Measurements from ENCODE around the gene EPHB2.

The EPHB2 gene

DNA sequence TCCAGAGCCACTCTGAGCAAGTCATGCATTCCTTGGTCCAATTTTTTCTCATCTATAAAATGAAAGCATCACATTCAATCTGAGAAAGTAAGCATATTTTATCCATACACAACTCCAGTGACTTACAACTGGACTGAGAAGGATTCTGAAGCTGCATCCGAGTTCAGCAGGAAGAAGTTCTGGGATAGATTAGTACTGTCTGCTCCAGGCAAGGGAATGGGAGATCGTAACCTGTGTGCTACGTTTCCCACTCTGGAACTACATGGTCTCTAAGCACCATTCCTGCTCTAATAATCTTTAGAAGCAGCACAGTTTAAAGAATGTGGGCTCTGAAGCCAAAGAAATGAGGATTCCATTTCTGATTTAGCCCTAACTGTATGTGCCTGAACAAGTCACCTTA lies 182.7 kb downstream of the EPHB2 start:
- H3K27ac ChIP-seq (ENCODE audit: insufficient read depth in 1 of 2, low read depth in 1 of 2, low read length in 2 of 2, poor library complexity in 1 of 2, severe bottlenecking in 2 of 2): no peak overlapping the region
- ChIA-PET CTCF (no interaction called here), POLR2A (no interaction called here)
- H3K36me3 ChIP-seq (ENCODE audit: control insufficient read depth in 4 of 4, insufficient read depth in 4 of 4, low read length in 3 of 4): no peaks in the 10 kb centered on the region
- 50% methylated on average over 2 of the region's 3 CpGs for WGBS (ENCODE audit: insufficient coverage)
- H3K9me3 ChIP-seq (ENCODE audit: control extremely low read depth in 1 of 5, control insufficient read depth in 4 of 5, insufficient read depth in 2 of 5, low read depth in 1 of 5, low read length in 4 of 5): no peaks in the 10 kb centered on the region
- H3K4me1 ChIP-seq (ENCODE audit: control extremely low read depth in 1 of 4, control insufficient read depth in 4 of 4, insufficient read depth in 4 of 4, low read length in 3 of 4): no peaks in the 10 kb centered on the region
- no peak for DNase-seq
- H3K4me3 ChIP-seq (ENCODE audit: control insufficient read depth in 1 of 7, extremely low read depth in 1 of 7, insufficient read depth in 4 of 7, low read depth in 2 of 7, low read length in 6 of 7): no peak overlapping the region
- H3K27me3 ChIP-seq (replicated peaks in 2 of 5; ENCODE audit: control insufficient read depth in 4 of 5, insufficient read depth in 5 of 5, low read length in 4 of 5): peaks cover 0 to 10% (median 0%) of the 10 kb centered on the region in 5 experiments

- ChIA-PET POLR2A (no interaction called here), CTCF (no interaction called here)
- Histone ChIP-seq H3K36me3 (ENCODE audit: control insufficient read depth in 4 of 4, insufficient read depth in 4 of 4, low read length in 3 of 4) (no peaks in the 10 kb centered on the region), H3K9me3 (ENCODE audit: control extremely low read depth in 1 of 5, control insufficient read depth in 4 of 5, insufficient read depth in 2 of 5, low read depth in 1 of 5, low read length in 4 of 5) (no peaks in the 10 kb centered on the region), H3K27ac (ENCODE audit: insufficient read depth in 1 of 2, low read depth in 1 of 2, low read length in 2 of 2, poor library complexity in 1 of 2, severe bottlenecking in 2 of 2) (no peak overlapping the region), H3K4me1 (ENCODE audit: control extremely low read depth in 1 of 4, control insufficient read depth in 4 of 4, insufficient read depth in 4 of 4, low read length in 3 of 4) (no peaks in the 10 kb centered on the region), H3K4me3 (ENCODE audit: control insufficient read depth in 1 of 7, extremely low read depth in 1 of 7, insufficient read depth in 4 of 7, low read depth in 2 of 7, low read length in 6 of 7) (no peak overlapping the region), H3K27me3 (replicated peaks in 2 of 5; ENCODE audit: control insufficient read depth in 4 of 5, insufficient read depth in 5 of 5, low read length in 4 of 5) (peaks cover 0 to 9% (median 1%) of the 10 kb centered on the region in 5 experiments)
- WGBS (ENCODE audit: insufficient coverage): 89% methylated on average over 6 of the region's 9 CpGs
- DNase-seq: no peak
These were observed 184.7 kb downstream of the EPHB2 start for GRCh38 chr1:22895357-22895756.

- no peak overlapping the region for H3K4me3 ChIP-seq (ENCODE audit: control insufficient read depth in 1 of 7, extremely low read depth in 1 of 7, insufficient read depth in 4 of 7, low read depth in 2 of 7, low read length in 6 of 7)
- H3K27ac ChIP-seq (ENCODE audit: insufficient read depth in 1 of 2, low read depth in 1 of 2, low read length in 2 of 2, poor library complexity in 1 of 2, severe bottlenecking in 2 of 2): no peak overlapping the region
- ChIA-PET POLR2A (no interaction called here), CTCF (interaction anchor here (1.2 kb wide), 1 partner anchor 8 kb away, joined by 3 read pairs; no protein-coding TSS in a partner anchor)
- WGBS (ENCODE audit: insufficient coverage): 97% methylated on average over 7 of the region's 7 CpGs
- H3K4me1 ChIP-seq (ENCODE audit: control extremely low read depth in 1 of 4, control insufficient read depth in 4 of 4, insufficient read depth in 4 of 4, low read length in 3 of 4): no peaks in the 10 kb centered on the region
- peaks cover 0 to 11% (median 3%) of the 10 kb centered on the region in 5 experiments for H3K27me3 ChIP-seq (replicated peaks in 2 of 5; ENCODE audit: control insufficient read depth in 4 of 5, insufficient read depth in 5 of 5, low read length in 4 of 5)
- no peaks in the 10 kb centered on the region for H3K36me3 ChIP-seq (ENCODE audit: control insufficient read depth in 4 of 4, insufficient read depth in 4 of 4, low read length in 3 of 4)
- H3K9me3 ChIP-seq (ENCODE audit: control extremely low read depth in 1 of 5, control insufficient read depth in 4 of 5, insufficient read depth in 2 of 5, low read depth in 1 of 5, low read length in 4 of 5): no peaks in the 10 kb centered on the region
- DNase-seq: no peak
These were observed 185.5 kb downstream of the EPHB2 start for GRCh38 chr1:22896184-22896583.

DNA sequence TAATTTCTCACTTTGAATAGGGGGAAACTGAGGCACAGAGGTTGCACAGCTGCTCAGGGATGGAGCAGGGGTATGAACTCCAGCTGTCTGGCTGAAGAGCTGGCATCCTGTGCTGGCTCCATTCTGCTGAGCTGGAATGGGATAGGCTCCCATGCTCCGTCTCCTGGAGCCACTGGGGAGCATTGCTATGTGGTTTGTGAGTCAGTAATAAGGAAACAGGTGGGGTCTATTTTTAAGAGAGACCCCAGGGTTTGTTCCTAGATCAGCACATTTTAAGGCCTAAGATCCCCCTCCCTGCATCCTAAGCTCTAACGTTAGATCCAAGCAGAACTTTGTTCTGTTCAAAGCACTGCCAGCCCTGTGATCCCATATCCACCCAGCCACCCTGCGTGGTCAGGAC lies 189.8 kb downstream of the EPHB2 start:
- H3K4me1 ChIP-seq (ENCODE audit: control extremely low read depth in 1 of 4, control insufficient read depth in 4 of 4, insufficient read depth in 4 of 4, low read length in 3 of 4): no peaks in the 10 kb centered on the region
- no peak for DNase-seq
- H3K27me3 ChIP-seq (replicated peaks in 2 of 5; ENCODE audit: control insufficient read depth in 4 of 5, insufficient read depth in 5 of 5, low read length in 4 of 5): peaks cover 0 to 19% (median 8%) of the 10 kb centered on the region in 5 experiments
- ChIA-PET POLR2A (no interaction called here), CTCF (interaction anchor here (0.8 to 1.5 kb wide), 3 partner anchors 12 to 484 kb away, joined by 3 to 5 read pairs (median 3); no protein-coding TSS in a partner anchor)
- no peak overlapping the region for H3K27ac ChIP-seq (ENCODE audit: insufficient read depth in 1 of 2, low read depth in 1 of 2, low read length in 2 of 2, poor library complexity in 1 of 2, severe bottlenecking in 2 of 2)
- H3K4me3 ChIP-seq (ENCODE audit: control insufficient read depth in 1 of 7, extremely low read depth in 1 of 7, insufficient read depth in 4 of 7, low read depth in 2 of 7, low read length in 6 of 7): no peak overlapping the region
- no peaks in the 10 kb centered on the region for H3K36me3 ChIP-seq (ENCODE audit: control insufficient read depth in 4 of 4, insufficient read depth in 4 of 4, low read length in 3 of 4)
- WGBS (ENCODE audit: insufficient coverage): 74% methylated on average over 3 of the region's 3 CpGs
- no peaks in the 10 kb centered on the region for H3K9me3 ChIP-seq (ENCODE audit: control extremely low read depth in 1 of 5, control insufficient read depth in 4 of 5, insufficient read depth in 2 of 5, low read depth in 1 of 5, low read length in 4 of 5)

- no peak for DNase-seq
- ChIA-PET POLR2A (no interaction called here), CTCF (no interaction called here)
- Histone ChIP-seq H3K4me3 (ENCODE audit: control insufficient read depth in 1 of 7, extremely low read depth in 1 of 7, insufficient read depth in 4 of 7, low read depth in 2 of 7, low read length in 6 of 7) (no peak overlapping the region), H3K27me3 (replicated peaks in 2 of 5; ENCODE audit: control insufficient read depth in 4 of 5, insufficient read depth in 5 of 5, low read length in 4 of 5) (peaks cover 0 to 19% (median 6%) of the 10 kb centered on the region in 5 experiments), H3K36me3 (ENCODE audit: control insufficient read depth in 4 of 4, insufficient read depth in 4 of 4, low read length in 3 of 4) (no peaks in the 10 kb centered on the region), H3K4me1 (ENCODE audit: control extremely low read depth in 1 of 4, control insufficient read depth in 4 of 4, insufficient read depth in 4 of 4, low read length in 3 of 4) (no peaks in the 10 kb centered on the region), H3K9me3 (ENCODE audit: control extremely low read depth in 1 of 5, control insufficient read depth in 4 of 5, insufficient read depth in 2 of 5, low read depth in 1 of 5, low read length in 4 of 5) (no peaks in the 10 kb centered on the region), H3K27ac (ENCODE audit: insufficient read depth in 1 of 2, low read depth in 1 of 2, low read length in 2 of 2, poor library complexity in 1 of 2, severe bottlenecking in 2 of 2) (no peak overlapping the region)
- 95% methylated on average over 2 of the region's 3 CpGs for WGBS (ENCODE audit: insufficient coverage)
These were observed 192.5 kb downstream of the EPHB2 start for GRCh38 chr1:22903113-22903512.

DNA sequence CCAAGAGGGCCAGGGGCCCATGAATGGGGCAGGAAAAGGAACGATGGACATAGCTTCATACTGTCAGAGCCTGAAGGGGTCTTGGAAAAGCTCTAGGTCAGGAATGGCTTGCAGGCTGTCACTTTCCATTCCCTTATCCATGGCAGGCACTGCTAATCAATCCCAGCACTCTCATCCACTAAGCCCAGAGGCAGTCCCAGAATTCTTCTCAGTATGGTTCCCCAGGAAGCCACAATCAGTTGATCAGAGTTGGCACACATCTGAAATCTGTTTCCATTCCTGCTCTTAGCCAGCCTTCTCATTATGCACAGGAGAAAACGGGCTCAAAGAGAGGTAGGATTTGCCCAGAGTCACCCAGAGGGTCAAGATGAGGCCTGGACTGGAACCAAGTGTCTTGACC lies 196.3 kb downstream of the EPHB2 start:
- no peaks in the 10 kb centered on the region for H3K36me3 ChIP-seq (ENCODE audit: control insufficient read depth in 4 of 4, insufficient read depth in 4 of 4, low read length in 3 of 4)
- ChIA-PET CTCF (no interaction called here), POLR2A (no interaction called here)
- no peak for DNase-seq
- H3K4me3 ChIP-seq (ENCODE audit: control insufficient read depth in 1 of 7, extremely low read depth in 1 of 7, insufficient read depth in 4 of 7, low read depth in 2 of 7, low read length in 6 of 7): no peak overlapping the region
- no peaks in the 10 kb centered on the region for H3K9me3 ChIP-seq (ENCODE audit: control extremely low read depth in 1 of 5, control insufficient read depth in 4 of 5, insufficient read depth in 2 of 5, low read depth in 1 of 5, low read length in 4 of 5)
- peaks cover 0 to 11% (median 2%) of the 10 kb centered on the region in 5 experiments for H3K27me3 ChIP-seq (replicated peaks in 2 of 5; ENCODE audit: control insufficient read depth in 4 of 5, insufficient read depth in 5 of 5, low read length in 4 of 5)
- WGBS (ENCODE audit: insufficient coverage): 83% methylated on average over 1 of the region's 2 CpGs
- H3K4me1 ChIP-seq (ENCODE audit: control extremely low read depth in 1 of 4, control insufficient read depth in 4 of 4, insufficient read depth in 4 of 4, low read length in 3 of 4): no peaks in the 10 kb centered on the region
- no peak overlapping the region for H3K27ac ChIP-seq (ENCODE audit: insufficient read depth in 1 of 2, low read depth in 1 of 2, low read length in 2 of 2, poor library complexity in 1 of 2, severe bottlenecking in 2 of 2)

GRCh38 chr1:22907528-22907927 lies 196.9 kb downstream of the EPHB2 start:
- Histone ChIP-seq H3K36me3 (ENCODE audit: control insufficient read depth in 4 of 4, insufficient read depth in 4 of 4, low read length in 3 of 4) (no peaks in the 10 kb centered on the region), H3K27me3 (replicated peaks in 2 of 5; ENCODE audit: control insufficient read depth in 4 of 5, insufficient read depth in 5 of 5, low read length in 4 of 5) (peaks cover 0 to 15% (median 2%) of the 10 kb centered on the region in 5 experiments), H3K27ac (ENCODE audit: insufficient read depth in 1 of 2, low read depth in 1 of 2, low read length in 2 of 2, poor library complexity in 1 of 2, severe bottlenecking in 2 of 2) (no peak overlapping the region), H3K9me3 (ENCODE audit: control extremely low read depth in 1 of 5, control insufficient read depth in 4 of 5, insufficient read depth in 2 of 5, low read depth in 1 of 5, low read length in 4 of 5) (no peaks in the 10 kb centered on the region), H3K4me3 (ENCODE audit: control insufficient read depth in 1 of 7, extremely low read depth in 1 of 7, insufficient read depth in 4 of 7, low read depth in 2 of 7, low read length in 6 of 7) (no peak overlapping the region), H3K4me1 (ENCODE audit: control extremely low read depth in 1 of 4, control insufficient read depth in 4 of 4, insufficient read depth in 4 of 4, low read length in 3 of 4) (no peaks in the 10 kb centered on the region)
- DNase-seq: no peak
- POLR2A ChIA-PET: no interaction called here
- CTCF ChIA-PET: no interaction called here
- 89% methylated on average over 3 of the region's 3 CpGs for WGBS (ENCODE audit: insufficient coverage)
